K562 (cell line): ENCODE measurements around the gene MATN1. TPM values are rescaled to one million over a fixed set of nuclear protein-coding genes. Genes with fewer than 3 reads are reported as not detected.

Experiments used
- CREBBP ChIP-seq: IDR thresholded peaks from one replicate; pipeline ENCODE4 v1.6.1; 2012; ENCODE audit warnings: low read depth, mild to moderate bottlenecking, control low read depth, inconsistent platforms, low read length
- DPF2 ChIP-seq: fragments of 450-650 bp; IDR thresholded peaks from 2 replicates; pipeline ENCODE4 v1.6.1; 2016
- ESRRA ChIP-seq: fragments of 450-650 bp; IDR thresholded peaks from 2 replicates; pipeline ENCODE4 v1.6.1; 2014; ENCODE audit warnings: low read depth, mild to moderate bottlenecking, moderate library complexity, borderline replicate concordance
- FIP1L1 ChIP-seq: fragments of 200-400 bp; formaldehyde crosslinking; IDR thresholded peaks from 2 replicates; pipeline ENCODE4 v1.6.1; 2018; ENCODE audit warnings: mild to moderate bottlenecking, low read depth, low read length; ENCODE audit not compliant: poor library complexity, severe bottlenecking
- NFYB ChIP-seq: IDR thresholded peaks from 2 replicates; pipeline ENCODE4 v1.6.1; 2011; ENCODE audit warnings: mild to moderate bottlenecking, moderate library complexity; ENCODE audit not compliant: insufficient read length; ENCODE audit errors: extremely low read depth
- NR2F6 ChIP-seq: fragments of 450-650 bp; formaldehyde crosslinking; IDR thresholded peaks from 2 replicates; pipeline ENCODE4 v1.4.0; 2020; ENCODE audit warnings: mild to moderate bottlenecking
- NR3C1 ChIP-seq: sonication (generic); formaldehyde crosslinking; IDR thresholded peaks from 2 replicates; pipeline ENCODE4 v1.8.1; 2022; ENCODE audit warnings: missing genetic modification reagents
- RBM14 ChIP-seq: fragments of 200-400 bp; formaldehyde crosslinking; IDR thresholded peaks from 2 replicates; pipeline ENCODE4 v1.6.1; 2018; ENCODE audit warnings: low read depth, mild to moderate bottlenecking, low read length, moderate library complexity, borderline replicate concordance; ENCODE audit not compliant: insufficient read depth
- ZBTB8A ChIP-seq: fragments of 450-650 bp; IDR thresholded peaks from 2 replicates; pipeline ENCODE4 v1.6.1; 2018; ENCODE audit warnings: mild to moderate bottlenecking, moderate library complexity; ENCODE audit not compliant: partially characterized antibody
- ZNF584 ChIP-seq: fragments of 200-800 bp; sonication (Bioruptor generic); IDR thresholded peaks from 2 replicates; pipeline ENCODE4 v1.6.1; 2016; ENCODE audit warnings: low read depth, mild to moderate bottlenecking, missing genetic modification characterization, missing compliant biosample characterization
- ZNF77 ChIP-seq: fragments of 250-450 bp; sonication (Bioruptor Pico); IDR thresholded peaks from 2 replicates; pipeline ENCODE4 v1.5.0; 2020
- polyA plus RNA-seq, 8 experiments: library from polyadenylated mRNA; depleted of rRNA in 4 of 8; stranded (reverse) in 5 of 8; unstranded in 3 of 8; fragments of >200 nt; fragmentation: Nextera tagmentation in 2 of 8; fragmentation: Illumina TruSeq in 1 of 8; extraction: Ambion mirVana in 2 of 8; extraction: Trizol in 1 of 8; gene quantifications; 2 replicates each; pipeline versions ENCODE4 v1.2.1 to v1.2.3, GENCODE V29; 2011 to 2014; ENCODE audit warnings: inconsistent platforms in 1 of 8, missing spikeins in 1 of 8
- total RNA-seq, 7 experiments: library from RNA; depleted of rRNA in 6 of 7; stranded (reverse); fragments of >200 nt in 6 of 7; fragmentation: Illumina TruSeq in 2 of 7; extraction: Trizol in 2 of 7; gene quantifications; 2 replicates each; pipeline versions ENCODE4 v1.2.1 to v1.2.3, GENCODE V29; 2011 to 2021; ENCODE audit warnings: low replicate concordance in 1 of 7
- TF ChIP-seq, protein P1 (sequence below), 2 experiments: fragments of 450-650 bp; formaldehyde crosslinking in 1 of 2; IDR thresholded peaks; 2 replicates each; pipeline versions ENCODE4 v1.4.0 to v1.6.1; 2014 to 2020; ENCODE audit warnings: mild to moderate bottlenecking in 2 of 2, borderline replicate concordance in 1 of 2, low read depth in 1 of 2
- TF ChIP-seq, protein P2 (sequence below), 3 experiments: IDR thresholded peaks in 2 of 3; conservative IDR thresholded peaks in 1 of 3; 2 replicates each; pipeline ENCODE4 v1.5.1; 2011 to 2012; ENCODE audit warnings: low read length in 3 of 3, mild to moderate bottlenecking in 3 of 3, control low read depth in 2 of 3, improper control_type of control experiment in 1 of 3, inconsistent platforms in 1 of 3, low read depth in 1 of 3, mixed read lengths in 1 of 3, moderate library complexity in 1 of 3; ENCODE audit not compliant: insufficient read depth in 2 of 3
- TF ChIP-seq, protein P3 (sequence below): fragments of 450-650 bp; conservative IDR thresholded peaks from 2 replicates; pipeline ENCODE4 v1.6.1; 2016; ENCODE audit warnings: missing genetic modification characterization, low read depth, mild to moderate bottlenecking, missing compliant biosample characterization, moderate library complexity

Gene MATN1
- total and polyA plus RNA-seq, 9 of the 15 experiments (the other 6 are each of a cell fraction or from before 2014, with no cell fraction given): 0.10 to 2.3 (median 1.2) TPM

DNA sequence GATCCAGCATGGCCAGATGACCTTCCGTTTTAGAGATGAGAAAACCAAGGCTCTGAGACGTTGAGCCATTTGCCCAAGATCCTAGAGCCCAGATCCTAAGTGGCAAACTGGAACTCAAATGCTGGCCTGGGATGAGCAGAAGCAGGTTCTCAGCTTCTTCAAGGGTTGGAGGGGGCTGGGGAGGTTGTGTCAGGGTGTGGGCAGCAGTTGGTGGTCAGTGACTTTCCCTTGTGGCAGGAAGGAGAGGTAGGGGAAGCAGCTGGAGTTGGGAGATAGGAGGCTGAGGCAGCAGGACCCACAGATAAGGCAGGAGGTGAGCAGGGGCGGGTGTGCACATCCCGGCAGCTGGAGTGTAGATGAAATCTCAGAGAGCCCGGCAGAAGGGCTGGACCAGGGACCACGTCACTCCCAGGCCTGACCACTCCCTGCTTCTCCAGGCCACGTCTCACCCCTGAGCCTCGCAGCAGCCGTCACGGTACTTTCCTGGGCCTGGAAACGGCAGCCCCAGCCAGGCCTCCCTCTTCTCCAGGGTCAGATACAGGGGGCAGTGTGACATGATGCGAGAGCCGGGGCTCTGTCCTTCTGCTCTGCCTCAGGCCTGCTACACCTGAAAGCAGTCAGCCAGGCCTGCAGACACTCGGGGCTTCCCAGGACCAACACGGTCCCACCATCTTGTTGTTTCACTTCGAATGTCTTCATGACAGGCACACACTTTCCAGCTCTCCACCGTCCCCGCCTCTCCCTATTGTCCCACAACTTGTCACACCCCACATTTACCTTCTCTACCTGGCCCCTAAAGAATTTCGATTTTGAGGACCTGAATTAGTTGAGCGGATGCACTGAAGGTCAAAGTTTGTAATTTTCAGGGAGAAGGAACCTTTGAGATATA is 45.7 kb upstream of the MATN1 start (continued):
- TF ChIP-seq, protein P1, sequence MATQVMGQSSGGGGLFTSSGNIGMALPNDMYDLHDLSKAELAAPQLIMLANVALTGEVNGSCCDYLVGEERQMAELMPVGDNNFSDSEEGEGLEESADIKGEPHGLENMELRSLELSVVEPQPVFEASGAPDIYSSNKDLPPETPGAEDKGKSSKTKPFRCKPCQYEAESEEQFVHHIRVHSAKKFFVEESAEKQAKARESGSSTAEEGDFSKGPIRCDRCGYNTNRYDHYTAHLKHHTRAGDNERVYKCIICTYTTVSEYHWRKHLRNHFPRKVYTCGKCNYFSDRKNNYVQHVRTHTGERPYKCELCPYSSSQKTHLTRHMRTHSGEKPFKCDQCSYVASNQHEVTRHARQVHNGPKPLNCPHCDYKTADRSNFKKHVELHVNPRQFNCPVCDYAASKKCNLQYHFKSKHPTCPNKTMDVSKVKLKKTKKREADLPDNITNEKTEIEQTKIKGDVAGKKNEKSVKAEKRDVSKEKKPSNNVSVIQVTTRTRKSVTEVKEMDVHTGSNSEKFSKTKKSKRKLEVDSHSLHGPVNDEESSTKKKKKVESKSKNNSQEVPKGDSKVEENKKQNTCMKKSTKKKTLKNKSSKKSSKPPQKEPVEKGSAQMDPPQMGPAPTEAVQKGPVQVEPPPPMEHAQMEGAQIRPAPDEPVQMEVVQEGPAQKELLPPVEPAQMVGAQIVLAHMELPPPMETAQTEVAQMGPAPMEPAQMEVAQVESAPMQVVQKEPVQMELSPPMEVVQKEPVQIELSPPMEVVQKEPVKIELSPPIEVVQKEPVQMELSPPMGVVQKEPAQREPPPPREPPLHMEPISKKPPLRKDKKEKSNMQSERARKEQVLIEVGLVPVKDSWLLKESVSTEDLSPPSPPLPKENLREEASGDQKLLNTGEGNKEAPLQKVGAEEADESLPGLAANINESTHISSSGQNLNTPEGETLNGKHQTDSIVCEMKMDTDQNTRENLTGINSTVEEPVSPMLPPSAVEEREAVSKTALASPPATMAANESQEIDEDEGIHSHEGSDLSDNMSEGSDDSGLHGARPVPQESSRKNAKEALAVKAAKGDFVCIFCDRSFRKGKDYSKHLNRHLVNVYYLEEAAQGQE (IDR thresholded peaks at IDR 0.05; ENCODE audit: borderline replicate concordance): peak; percentile 60; the same call in 1 of the 2 replicates
- TF ChIP-seq, protein P1 (CRISPR knock-in tag; IDR thresholded peaks at IDR 0.05; ENCODE audit: low read depth): 0 out of 2 replicates have a peak, but pooled peaks have one; percentile 50
- TF ChIP-seq RBM14: no peak
- peak; percentile 55 for TF ChIP-seq NFYB
- TF ChIP-seq ZNF584 (CRISPR knock-in tag): peak; percentile 98
- peak; percentile 98 for TF ChIP-seq ESRRA
- TF ChIP-seq DPF2: peak; percentile 100
- TF ChIP-seq NR3C1 (CRISPR knock-in tag): no peak
- TF ChIP-seq CREBBP: no peak
- TF ChIP-seq ZBTB8A: no peak
- TF ChIP-seq, protein P2, sequence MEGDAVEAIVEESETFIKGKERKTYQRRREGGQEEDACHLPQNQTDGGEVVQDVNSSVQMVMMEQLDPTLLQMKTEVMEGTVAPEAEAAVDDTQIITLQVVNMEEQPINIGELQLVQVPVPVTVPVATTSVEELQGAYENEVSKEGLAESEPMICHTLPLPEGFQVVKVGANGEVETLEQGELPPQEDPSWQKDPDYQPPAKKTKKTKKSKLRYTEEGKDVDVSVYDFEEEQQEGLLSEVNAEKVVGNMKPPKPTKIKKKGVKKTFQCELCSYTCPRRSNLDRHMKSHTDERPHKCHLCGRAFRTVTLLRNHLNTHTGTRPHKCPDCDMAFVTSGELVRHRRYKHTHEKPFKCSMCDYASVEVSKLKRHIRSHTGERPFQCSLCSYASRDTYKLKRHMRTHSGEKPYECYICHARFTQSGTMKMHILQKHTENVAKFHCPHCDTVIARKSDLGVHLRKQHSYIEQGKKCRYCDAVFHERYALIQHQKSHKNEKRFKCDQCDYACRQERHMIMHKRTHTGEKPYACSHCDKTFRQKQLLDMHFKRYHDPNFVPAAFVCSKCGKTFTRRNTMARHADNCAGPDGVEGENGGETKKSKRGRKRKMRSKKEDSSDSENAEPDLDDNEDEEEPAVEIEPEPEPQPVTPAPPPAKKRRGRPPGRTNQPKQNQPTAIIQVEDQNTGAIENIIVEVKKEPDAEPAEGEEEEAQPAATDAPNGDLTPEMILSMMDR (IDR thresholded peaks at IDR 0.05 in 2 of 3, conservative IDR thresholded peaks at IDR 0.05 in 1 of 3; ENCODE audit: insufficient read depth in 2 of 3, low read depth in 1 of 3, low read length in 3 of 3): peak; percentile 41 to 52 (median 42); a peak in 3 of 6 replicates
- TF ChIP-seq FIP1L1: no peak
- TF ChIP-seq, protein P3, sequence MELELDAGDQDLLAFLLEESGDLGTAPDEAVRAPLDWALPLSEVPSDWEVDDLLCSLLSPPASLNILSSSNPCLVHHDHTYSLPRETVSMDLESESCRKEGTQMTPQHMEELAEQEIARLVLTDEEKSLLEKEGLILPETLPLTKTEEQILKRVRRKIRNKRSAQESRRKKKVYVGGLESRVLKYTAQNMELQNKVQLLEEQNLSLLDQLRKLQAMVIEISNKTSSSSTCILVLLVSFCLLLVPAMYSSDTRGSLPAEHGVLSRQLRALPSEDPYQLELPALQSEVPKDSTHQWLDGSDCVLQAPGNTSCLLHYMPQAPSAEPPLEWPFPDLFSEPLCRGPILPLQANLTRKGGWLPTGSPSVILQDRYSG: peak; percentile 93
- TF ChIP-seq ZNF77: no peak
- peak; percentile 80; the same call in 1 of the 2 replicates for TF ChIP-seq NR2F6 (CRISPR knock-in tag)
